ENCODE results near the gene RSRC1.
"Not testable (repeated sequence)": the region's sequence is repeated elsewhere in the genome, so short reads cannot be mapped to it uniquely, and the experiment has no call there.

The RSRC1 gene

GRCh38 chr3:158109804-158110657 lies at the start of gene RSRC1:
RSRC1 (plus strand) TSS chr3:158110089; CDS start chr3:158122105, 12,016 bp downstream.
- TF ChIP-seq EZH2phosphoT487 (IDR thresholded peaks at IDR 0.05; ENCODE audit: borderline replicate concordance, low read length): no peak
- no peak for TF ChIP-seq CTCF (IDR thresholded peaks at IDR 0.05; ENCODE audit: low read depth, low read length, poor library complexity, severe bottlenecking)
- H3K27me3 ChIP-seq (ENCODE audit: control insufficient read depth, low read length): no peaks in the 10 kb centered on the region
- H3K9me3 ChIP-seq (ENCODE audit: control insufficient read depth, insufficient read depth, low read length): 0 out of 2 replicates have a peak, but pooled peaks cover 4% of the 10 kb centered on the region
- peak within 1 kb of the TSS; percentile 95 for H3K4me2 ChIP-seq (ENCODE audit: low read length)
- H3K36me3 ChIP-seq (ENCODE audit: control insufficient read depth, low read length): peaks cover 25% of the 10 kb centered on the region
- peaks cover 87% of the 10 kb centered on the region for H3K79me2 ChIP-seq (ENCODE audit: control insufficient read depth, low read length)
- peak within 1 kb of the TSS; percentile 79 for H3K4me3 ChIP-seq (ENCODE audit: low read length)
- H3K4me1 ChIP-seq (ENCODE audit: control insufficient read depth, low read length): peaks cover 35% of the 10 kb centered on the region
- H4K20me1 ChIP-seq (ENCODE audit: control insufficient read depth, insufficient read depth, low read depth, low read length): no peaks in the 10 kb centered on the region
- H3K9me2 ChIP-seq (replicated peaks; ENCODE audit: control insufficient read depth, low read length): no peaks in the 10 kb centered on the region
- no peaks in the 10 kb centered on the region; the same call in 1 of the 2 replicates for H3F3A ChIP-seq (ENCODE audit: control insufficient read depth, insufficient read depth)
- peak within 1 kb of the TSS; percentile 69 for H3K27ac ChIP-seq (ENCODE audit: low read depth, low read length)

- H3K4me2 ChIP-seq (ENCODE audit: low read length); H3K4me3 ChIP-seq (ENCODE audit: low read length); H3K79me2 ChIP-seq (ENCODE audit: control insufficient read depth, low read length); H3K4me1 ChIP-seq (ENCODE audit: control insufficient read depth, low read length); H3K36me3 ChIP-seq (ENCODE audit: control insufficient read depth, low read length); H3F3A ChIP-seq (ENCODE audit: control insufficient read depth, insufficient read depth); H3K27ac ChIP-seq (ENCODE audit: low read depth, low read length); H3K9me3 ChIP-seq (ENCODE audit: control insufficient read depth, insufficient read depth, low read length); H3K9me2 ChIP-seq (replicated peaks; ENCODE audit: control insufficient read depth, low read length); H4K20me1 ChIP-seq (ENCODE audit: control insufficient read depth, insufficient read depth, low read depth, low read length); H3K27me3 ChIP-seq (ENCODE audit: control insufficient read depth, low read length): not testable (repeated sequence)
These were observed 44.3 kb upstream of the RSRC1 start for GRCh38 chr3:158065574-158065973.

GRCh38 chr3:158072790-158073189 lies 37.1 kb upstream of the RSRC1 start:
- no peaks in the 10 kb centered on the region for H3K79me2 ChIP-seq (ENCODE audit: control insufficient read depth, low read length)
- no peaks in the 10 kb centered on the region for H3K9me3 ChIP-seq (ENCODE audit: control insufficient read depth, insufficient read depth, low read length)
- H4K20me1 ChIP-seq (ENCODE audit: control insufficient read depth, insufficient read depth, low read depth, low read length): no peaks in the 10 kb centered on the region
- no peak for TF ChIP-seq CTCF (IDR thresholded peaks at IDR 0.05; ENCODE audit: low read depth, low read length, poor library complexity, severe bottlenecking)
- no peak for TF ChIP-seq EZH2phosphoT487 (IDR thresholded peaks at IDR 0.05; ENCODE audit: borderline replicate concordance, low read length)
- H3K4me3 ChIP-seq (ENCODE audit: low read length): no peak overlapping the region
- no peak overlapping the region for H3K27ac ChIP-seq (ENCODE audit: low read depth, low read length)
- H3F3A ChIP-seq (ENCODE audit: control insufficient read depth, insufficient read depth): no peaks in the 10 kb centered on the region
- H3K4me1 ChIP-seq (ENCODE audit: control insufficient read depth, low read length): no peaks in the 10 kb centered on the region
- no peaks in the 10 kb centered on the region for H3K9me2 ChIP-seq (replicated peaks; ENCODE audit: control insufficient read depth, low read length)
- H3K27me3 ChIP-seq (ENCODE audit: control insufficient read depth, low read length): no peaks in the 10 kb centered on the region
- H3K4me2 ChIP-seq (ENCODE audit: low read length): no peak overlapping the region
- no peaks in the 10 kb centered on the region for H3K36me3 ChIP-seq (ENCODE audit: control insufficient read depth, low read length)

GRCh38 chr3:158074591-158074990 lies 35.3 kb upstream of the RSRC1 start:
- Histone ChIP-seq H3K4me2 (ENCODE audit: low read length) (no peak overlapping the region), H3K4me1 (ENCODE audit: control insufficient read depth, low read length) (no peaks in the 10 kb centered on the region), H3K9me3 (ENCODE audit: control insufficient read depth, insufficient read depth, low read length) (no peaks in the 10 kb centered on the region), H3K27ac (ENCODE audit: low read depth, low read length) (no peak overlapping the region), H3K27me3 (ENCODE audit: control insufficient read depth, low read length) (no peaks in the 10 kb centered on the region), H4K20me1 (ENCODE audit: control insufficient read depth, insufficient read depth, low read depth, low read length) (no peaks in the 10 kb centered on the region), H3K36me3 (ENCODE audit: control insufficient read depth, low read length) (no peaks in the 10 kb centered on the region), H3K4me3 (ENCODE audit: low read length) (no peak overlapping the region), H3F3A (ENCODE audit: control insufficient read depth, insufficient read depth) (no peaks in the 10 kb centered on the region), H3K9me2 (replicated peaks; ENCODE audit: control insufficient read depth, low read length) (no peaks in the 10 kb centered on the region), H3K79me2 (ENCODE audit: control insufficient read depth, low read length) (no peaks in the 10 kb centered on the region)
- TF ChIP-seq EZH2phosphoT487 (IDR thresholded peaks at IDR 0.05; ENCODE audit: borderline replicate concordance, low read length): no peak
- TF ChIP-seq CTCF (IDR thresholded peaks at IDR 0.05; ENCODE audit: low read depth, low read length, poor library complexity, severe bottlenecking): no peak

Data from DOHH2 (cell line).